Right lobe of liver (tissue), 6 donors: ENCODE measurements around the gene MN1. TPM values are rescaled to one million over a fixed set of nuclear protein-coding genes. Genes with fewer than 3 reads are reported as not detected.

ENCODE experiments used
- ATAC-seq, 4 donors: fragments of 200-7000 bp; cut with Tn5 transposase; one replicate each; pipeline ENCODE4 v1.9.1; 2020; ENCODE audit warnings: mild to moderate bottlenecking in 4 of 4, moderate library complexity in 4 of 4
- DNase-seq, 3 donors: peaks; one replicate each; pipeline ENCODE4 v3.0.0-alpha.2; 2020
- H3K27ac ChIP-seq, 3 donors: fragments of 200-600 bp; one replicate each; pipeline ENCODE4 v1.8.0; 2022
- H3K27me3 ChIP-seq, 2 donors: fragments of 200-600 bp; one replicate each; pipeline ENCODE4 v1.8.0; 2022
- H3K36me3 ChIP-seq, 4 donors: fragments of 200-600 bp; sonication (generic) in 1 of 4; one replicate each; pipeline versions ENCODE4 v1.5.1 to v1.8.0; 2017 to 2022; ENCODE audit warnings: control low read depth in 1 of 4
- H3K4me1 ChIP-seq, 4 donors: fragments of 200-600 bp; sonication (generic) in 1 of 4; one replicate each; pipeline versions ENCODE4 v1.5.1 to v1.8.0; 2017 to 2022; ENCODE audit warnings: control low read depth in 1 of 4
- H3K4me3 ChIP-seq, 3 donors: fragments of 200-600 bp; one replicate each; pipeline ENCODE4 v1.8.0; 2022
- H3K9me3 ChIP-seq, 4 donors: fragments of 200-600 bp; sonication (generic) in 1 of 4; one replicate each; pipeline versions ENCODE4 v1.5.1 to v1.8.0; 2017 to 2022; ENCODE audit warnings: control low read depth in 1 of 4
- CTCF ChIP-seq, 4 donors: fragments of 200-600 bp in 3 of 4; fragments of 450-650 bp in 1 of 4; IDR thresholded peaks; one replicate each; pipeline versions ENCODE4 v1.5.1 to v1.8.0; 2016 to 2022; ENCODE audit warnings: antibody characterized with exemption in 4 of 4, mild to moderate bottlenecking in 2 of 4
- POLR2A ChIP-seq: fragments of 450-650 bp; IDR thresholded peaks from one replicate; pipeline ENCODE4 v1.6.1; 2017; ENCODE audit warnings: antibody characterized with exemption, mild to moderate bottlenecking
- WGBS: methylation state at CpG from one replicate; pipeline ENCODE4 v1.1.6; 2018; ENCODE audit warnings: low coverage, low lambda C conversion rate; ENCODE audit not compliant: insufficient coverage; ENCODE audit errors: missing lambda C conversion rate; 5-methylcytosine and 5-hydroxymethylcytosine counted together
- intact Hi-C, 2 donors: fragments of 100-400 bp; cut with DNase I; formaldehyde crosslinking; loops; one replicate each; pipeline versions ENCODE4 v1.11.2 to v1.14.1; 2022
- total RNA-seq, 6 experiments: library from RNA; depleted of rRNA in 2 of 6; stranded (reverse); fragments of >200 nt in 2 of 6; fragmentation: NEBNext Ultra II Directional in 3 of 6; extraction: Animal tissue kit (Norgen Biotek cat#: 25700) in 3 of 6; gene quantifications; one replicate each; pipeline versions ENCODE4 v1.1.0 to v1.2.4, GENCODE V29; 2016 to 2023
- donor health status: DM: no; HTN: yes; CAD: no.
- donor health status: DM: no; HTN: no; CAD: no.
- donor health status: DM: no; HTN: no; CAD: no.
- donor health status: DM: no; HTN: yes; CAD: no.
- donor health status: DM: no; HTN: yes; CAD: no.

MN1 gene
- total RNA-seq, 6 experiments from 2014 or later, result 0.10 to 0.77 (median 0.46) TPM

GRCh38 chr22:27843441-27843840 lies 41.9 kb upstream of the MN1 start:
- no peaks in the 10 kb centered on the region for H3K9me3 ChIP-seq
- no peak overlapping the region for H3K27ac ChIP-seq
- peak in 1 of 3 donors; percentile 28 for DNase-seq
- TF ChIP-seq CTCF (IDR thresholded peaks at IDR 0.05) (no peak), POLR2A (no peak)
- H3K4me3 ChIP-seq, result no peak overlapping the region
- intact Hi-C loops, result no loop called here
- ATAC-seq, result peak in 2 of 4 donors; percentile 8 to 16
- WGBS, result 73% methylated on average over 6 of the region's 7 CpGs
- no peaks in the 10 kb centered on the region for H3K36me3 ChIP-seq
- H3K27me3 ChIP-seq, result no peaks in the 10 kb centered on the region
- no peaks in the 10 kb centered on the region for H3K4me1 ChIP-seq

DNA sequence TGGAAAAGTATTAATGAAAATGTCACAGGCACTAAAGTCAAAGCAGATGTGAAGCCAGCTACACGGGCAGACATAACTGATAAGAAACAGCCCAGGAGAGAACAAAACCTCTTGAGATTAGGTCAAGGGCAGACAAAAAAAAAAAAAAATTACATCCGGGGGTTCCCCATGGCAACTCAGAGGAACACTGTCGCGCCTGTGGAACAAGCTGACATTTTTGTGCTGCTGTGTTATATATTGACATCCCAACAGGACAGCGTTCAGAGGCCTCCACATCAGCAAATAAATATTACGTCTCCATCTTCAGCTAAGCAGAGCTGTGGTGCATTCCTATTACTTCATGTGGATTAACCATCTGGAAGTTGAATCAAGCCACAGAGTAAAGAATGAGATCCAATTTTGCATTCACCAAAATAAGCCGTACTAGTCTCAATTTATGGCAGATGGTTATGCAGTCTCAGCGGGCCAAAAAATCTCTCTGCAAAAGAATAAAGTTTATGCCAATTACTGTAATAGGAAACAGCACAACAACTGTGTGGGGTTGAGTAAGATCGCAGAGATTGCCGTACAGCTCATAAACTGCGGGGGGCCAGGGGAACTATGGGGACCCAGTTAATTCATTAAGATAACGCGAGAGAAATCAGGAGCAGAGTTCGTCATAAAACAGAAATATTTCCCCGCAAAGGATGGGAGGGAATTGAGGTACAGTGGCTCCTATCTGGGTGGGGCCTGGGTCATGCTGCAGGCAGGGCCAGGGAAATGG lies 41.3 kb upstream of the MN1 start:
- Histone ChIP-seq H3K27ac (no peak overlapping the region), H3K4me3 (no peak overlapping the region), H3K9me3 (no peaks in the 10 kb centered on the region), H3K4me1 (no peaks in the 10 kb centered on the region), H3K36me3 (no peaks in the 10 kb centered on the region), H3K27me3 (no peaks in the 10 kb centered on the region)
- 86% methylated on average over 14 of the region's 15 CpGs for WGBS
- DNase-seq (peak in 1 of 3 donors; percentile 3), ATAC-seq (no peak)
- no peak for TF ChIP-seq POLR2A
- no peak for TF ChIP-seq CTCF (IDR thresholded peaks at IDR 0.05)
- intact Hi-C loops, result no loop called here

GRCh38 chr22:27842201-27842600 lies 40.6 kb upstream of the MN1 start:
- intact Hi-C loops, result no loop called here
- no peak for TF ChIP-seq CTCF (IDR thresholded peaks at IDR 0.05)
- no peak for TF ChIP-seq POLR2A
- no peak for ATAC-seq

GRCh38 chr22:27840436-27840835 lies 38.9 kb upstream of the MN1 start:
- 60% methylated on average over 1 of the region's 7 CpGs for WGBS
- no peak overlapping the region for H3K27ac ChIP-seq
- no peaks in the 10 kb centered on the region for H3K4me1 ChIP-seq
- no peak overlapping the region for H3K4me3 ChIP-seq
- H3K27me3 ChIP-seq, result no peaks in the 10 kb centered on the region
- DNase-seq (peak in 1 of 3 donors; percentile 29), ATAC-seq (no peak)
- H3K36me3 ChIP-seq, result no peaks in the 10 kb centered on the region
- no peaks in the 10 kb centered on the region for H3K9me3 ChIP-seq
- intact Hi-C loops, result no loop called here
- TF ChIP-seq POLR2A (no peak), CTCF (IDR thresholded peaks at IDR 0.05) (no peak)

More at GRCh38 chr22:27842201-27842600, 40.6 kb upstream of the MN1 start:
- WGBS, result 60% methylated on average over 1 of the region's 1 CpG
- no peaks in the 10 kb centered on the region for H3K27me3 ChIP-seq
- DNase-seq, result peak in 1 of 3 donors; percentile 32
- no peaks in the 10 kb centered on the region for H3K36me3 ChIP-seq
- H3K4me3 ChIP-seq, result no peak overlapping the region
- no peaks in the 10 kb centered on the region for H3K9me3 ChIP-seq
- H3K4me1 ChIP-seq, result no peaks in the 10 kb centered on the region
- no peak overlapping the region for H3K27ac ChIP-seq
